GM21786 (cell line): ENCODE measurements around the gene SIK3.
"Not testable (repeated sequence)": the region's sequence is repeated elsewhere in the genome, so short reads cannot be mapped to it uniquely, and the experiment has no call there.

ENCODE experiments used
- ATAC-seq: cut with Tn5 transposase; IDR thresholded peaks from one replicate; pipeline ENCODE4 v1.9.1; 2021; ENCODE audit not compliant: unreplicated experiment

SIK3 gene

DNA sequence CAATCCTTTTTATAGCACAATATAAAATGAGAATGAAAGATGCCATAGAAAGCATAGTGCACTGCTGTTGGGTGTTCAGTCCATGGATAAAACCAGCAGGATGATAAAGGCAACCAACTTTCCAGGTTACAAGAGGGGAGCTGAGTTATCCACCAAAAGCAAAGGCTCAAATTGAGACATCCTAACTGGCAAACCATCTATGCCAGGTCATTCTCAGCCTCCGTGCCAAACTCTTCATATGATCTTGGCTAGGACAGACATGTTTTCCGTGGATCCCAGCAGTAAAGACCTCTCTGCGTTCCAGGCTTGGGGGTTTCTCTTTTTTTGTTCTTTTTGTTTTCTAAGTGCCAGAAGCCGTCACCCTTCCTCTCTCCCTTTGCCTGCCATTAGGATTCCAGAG lies 253.5 kb downstream of the SIK3 start:
- no peak for ATAC-seq

DNA sequence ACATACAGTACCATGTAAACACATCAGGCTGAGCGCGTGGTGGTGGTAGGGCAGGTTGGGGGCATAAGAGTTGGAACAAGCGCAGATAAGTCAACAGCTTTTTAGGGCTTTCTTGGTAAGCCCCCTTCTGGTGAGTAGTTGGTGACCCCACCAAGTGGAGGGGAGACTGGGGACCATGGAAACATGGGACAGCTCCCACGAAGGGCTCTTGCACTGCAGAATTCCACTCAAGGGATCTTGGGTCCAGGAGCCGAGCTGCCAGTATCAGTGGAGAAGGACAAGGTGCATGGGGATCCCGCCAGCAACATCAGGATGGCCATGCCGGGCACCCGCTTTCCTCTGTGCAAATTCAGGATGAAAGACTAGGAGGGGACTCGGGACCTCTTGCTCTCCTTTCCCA lies 254.6 kb downstream of the SIK3 start:
- no peak for ATAC-seq

DNA sequence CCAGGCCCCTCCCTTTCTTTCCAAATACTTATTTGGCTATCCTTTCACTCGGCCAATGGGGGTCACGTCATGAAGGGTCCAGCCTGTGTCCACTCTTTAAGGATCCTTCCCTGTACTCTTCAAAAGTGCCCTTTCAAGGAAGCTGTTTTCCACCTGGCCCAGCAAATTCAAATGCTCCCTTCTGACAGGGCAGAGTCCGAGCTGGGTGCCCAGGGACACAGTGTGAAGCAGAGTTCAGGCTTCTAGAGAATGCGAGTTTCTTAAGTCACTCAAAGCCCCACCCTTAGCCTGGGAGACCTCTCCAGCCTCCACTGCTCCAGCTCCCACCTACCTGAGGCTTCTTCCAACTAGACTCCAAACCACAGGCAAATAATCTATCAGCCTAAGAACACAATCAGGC lies 255.3 kb downstream of the SIK3 start:
- no peak for ATAC-seq

- no peak for ATAC-seq
Observed at GRCh38 chr11:116842117-116842516, 256.1 kb downstream of the SIK3 start.

DNA sequence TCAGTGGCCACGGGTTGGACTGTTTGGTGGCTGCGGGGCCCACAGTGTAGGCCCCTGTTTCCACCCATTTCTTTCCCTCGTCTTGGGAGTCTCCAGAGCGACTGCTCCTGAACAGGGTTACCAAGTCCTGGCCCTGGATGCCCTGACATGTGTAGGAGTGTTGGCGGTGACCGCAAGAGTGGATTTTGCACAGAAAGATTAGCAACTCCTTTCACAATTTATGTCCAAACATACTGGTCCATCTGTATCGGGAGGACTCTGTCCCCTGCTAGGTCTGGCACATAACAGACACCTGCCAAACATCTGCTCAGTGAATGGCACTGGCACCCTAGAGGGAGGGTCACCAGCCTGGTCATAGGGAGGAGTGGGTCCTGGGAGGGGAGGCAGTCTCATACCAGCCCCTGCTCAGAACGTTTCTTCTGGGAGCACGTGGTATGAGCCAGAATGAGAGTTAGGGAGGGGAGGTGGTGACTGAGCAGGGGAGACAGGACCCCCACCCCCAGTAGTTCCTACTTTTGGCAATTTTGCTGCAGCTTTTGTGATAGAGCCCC lies 257.4 kb downstream of the SIK3 start:
- no peak for ATAC-seq

- ATAC-seq: no peak
Observed at GRCh38 chr11:116840224-116840745, 257.9 kb downstream of the SIK3 start.

DNA sequence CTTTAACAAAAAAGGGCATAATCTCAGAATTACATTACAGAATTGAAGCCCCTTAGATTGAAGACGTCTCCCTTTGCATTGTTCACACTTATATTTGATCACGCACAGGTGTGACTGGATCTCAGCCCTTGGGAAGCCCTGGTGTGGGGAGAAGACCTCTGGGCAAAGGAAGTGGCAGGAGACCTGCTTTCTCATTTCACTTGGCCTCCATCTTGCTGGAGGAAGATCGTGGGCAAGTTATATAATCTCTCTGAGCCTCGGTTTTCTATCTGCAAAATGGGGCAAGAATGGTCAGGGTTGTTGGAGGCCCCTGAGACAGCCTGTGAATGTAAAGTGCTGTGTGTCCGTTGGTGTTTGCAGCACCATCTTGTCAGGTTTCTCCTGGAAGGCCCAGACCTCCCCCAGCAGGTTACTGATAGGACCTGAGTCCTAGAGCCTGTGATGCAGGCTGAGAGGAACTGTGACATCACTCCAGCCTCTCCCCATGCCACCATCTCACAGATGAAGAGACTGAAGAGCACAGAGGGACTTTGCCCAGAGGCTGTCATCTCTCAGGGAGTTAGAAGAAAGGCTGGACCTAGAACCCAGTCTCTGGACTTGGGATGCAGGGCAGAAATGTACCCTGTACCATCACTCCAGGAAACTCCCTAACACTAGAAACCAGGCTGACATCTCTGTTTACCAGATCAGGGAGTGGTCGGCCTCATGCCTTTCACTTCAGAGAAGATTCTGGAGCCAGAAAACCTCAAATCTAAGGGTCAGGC lies 259.7 kb downstream of the SIK3 start:
- no peak for ATAC-seq

DNA sequence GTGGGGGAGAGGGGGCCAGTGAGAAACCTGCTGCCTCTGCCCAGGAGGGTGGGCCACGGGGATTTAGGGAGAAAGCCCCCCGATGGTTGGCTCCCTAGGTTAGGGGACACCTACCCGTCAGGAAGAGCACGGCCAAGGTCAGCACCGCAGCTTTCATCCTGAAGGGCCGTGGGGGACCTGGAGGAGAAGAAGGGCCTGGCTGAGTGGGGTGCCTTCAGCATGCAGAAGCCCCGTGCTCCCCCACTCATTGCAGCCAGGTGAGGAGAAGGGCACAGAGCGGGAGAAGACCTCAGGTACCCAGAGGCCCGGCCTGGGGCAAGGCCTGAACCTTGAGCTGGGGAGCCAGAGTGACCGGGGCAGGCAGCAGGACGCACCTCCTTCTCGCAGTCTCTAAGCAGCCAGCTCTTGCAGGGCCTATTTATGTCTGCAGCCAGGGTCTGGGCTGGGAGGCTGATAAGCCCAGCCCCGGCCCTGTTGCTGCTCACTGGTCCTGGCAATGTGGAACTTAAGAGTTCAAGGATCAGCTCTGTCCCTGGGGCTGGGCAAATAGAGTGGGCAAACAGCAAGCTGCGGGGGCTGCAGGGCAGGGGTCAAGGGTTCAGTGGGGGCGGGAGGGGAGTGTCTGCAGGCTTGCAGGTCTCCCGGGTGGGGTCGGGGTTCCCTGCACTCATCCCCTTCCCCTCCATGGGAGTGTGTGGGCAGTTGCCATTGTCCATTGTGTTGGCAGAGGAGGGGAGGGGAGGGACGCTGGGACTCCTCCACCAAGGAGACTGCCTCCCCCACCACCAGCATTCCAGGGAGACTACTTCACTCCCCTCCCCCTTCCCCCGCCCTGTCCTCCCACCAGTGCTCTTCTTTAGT lies 260.8 kb downstream of the SIK3 start, which contains the start of gene APOA1:
Gene APOA1 (minus strand): TSS at position 392 of the 861 bp plus-strand sequence. CDS start 235 bp downstream, at position 157.
- ATAC-seq: no peak

DNA sequence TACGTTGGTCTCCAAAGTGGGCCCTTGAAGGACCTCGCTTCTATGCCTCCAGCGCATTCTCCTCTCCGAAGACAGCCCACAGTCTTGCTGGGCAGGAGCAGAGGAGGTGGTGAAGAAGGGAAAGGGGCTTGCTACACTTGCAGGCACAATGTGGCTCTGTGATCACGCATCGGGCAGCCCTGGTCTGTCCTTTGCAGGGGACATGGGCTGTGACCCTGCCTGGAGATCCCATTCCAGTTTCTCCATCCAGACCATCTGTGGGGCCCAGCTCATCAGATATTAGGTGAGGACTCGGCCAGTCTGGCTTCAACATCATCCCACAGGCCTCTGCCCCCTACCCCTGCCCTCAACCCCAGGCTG lies 261.6 kb downstream of the SIK3 start:
- ATAC-seq: no peak

DNA sequence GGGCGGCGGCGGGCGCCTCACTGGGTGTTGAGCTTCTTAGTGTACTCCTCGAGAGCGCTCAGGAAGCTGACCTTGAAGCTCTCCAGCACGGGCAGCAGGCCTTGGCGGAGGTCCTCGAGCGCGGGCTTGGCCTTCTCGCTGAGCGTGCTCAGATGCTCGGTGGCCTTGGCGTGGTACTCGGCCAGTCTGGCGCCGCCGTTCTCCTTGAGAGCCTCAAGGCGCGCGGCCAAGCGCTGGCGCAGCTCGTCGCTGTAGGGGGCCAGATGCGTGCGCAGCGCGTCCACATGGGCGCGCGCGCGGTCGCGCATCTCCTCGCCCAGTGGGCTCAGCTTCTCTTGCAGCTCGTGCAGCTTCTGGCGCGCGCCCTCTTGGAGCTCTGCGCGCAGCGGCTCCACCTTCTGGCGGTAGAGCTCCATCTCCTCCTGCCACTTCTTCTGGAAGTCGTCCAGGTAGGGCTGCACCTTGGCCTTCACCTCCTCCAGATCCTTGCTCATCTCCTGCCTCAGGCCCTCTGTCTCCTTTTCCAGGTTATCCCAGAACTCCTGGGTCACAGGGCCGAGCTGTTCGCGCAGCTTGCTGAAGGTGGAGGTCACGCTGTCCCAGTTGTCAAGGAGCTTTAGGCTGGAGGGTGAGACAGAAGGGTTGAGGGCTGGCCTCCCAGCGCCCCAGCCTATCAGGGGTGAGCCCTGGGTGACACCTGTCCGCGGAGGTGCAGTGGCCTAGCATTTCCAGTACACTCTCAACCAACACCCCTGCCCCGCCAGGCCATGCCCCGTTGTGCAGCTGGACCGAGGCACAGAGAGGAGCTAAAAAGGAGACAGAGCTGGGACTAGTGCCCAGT lies 262.2 kb downstream of the SIK3 start:
- ATAC-seq: peak; percentile 78

DNA sequence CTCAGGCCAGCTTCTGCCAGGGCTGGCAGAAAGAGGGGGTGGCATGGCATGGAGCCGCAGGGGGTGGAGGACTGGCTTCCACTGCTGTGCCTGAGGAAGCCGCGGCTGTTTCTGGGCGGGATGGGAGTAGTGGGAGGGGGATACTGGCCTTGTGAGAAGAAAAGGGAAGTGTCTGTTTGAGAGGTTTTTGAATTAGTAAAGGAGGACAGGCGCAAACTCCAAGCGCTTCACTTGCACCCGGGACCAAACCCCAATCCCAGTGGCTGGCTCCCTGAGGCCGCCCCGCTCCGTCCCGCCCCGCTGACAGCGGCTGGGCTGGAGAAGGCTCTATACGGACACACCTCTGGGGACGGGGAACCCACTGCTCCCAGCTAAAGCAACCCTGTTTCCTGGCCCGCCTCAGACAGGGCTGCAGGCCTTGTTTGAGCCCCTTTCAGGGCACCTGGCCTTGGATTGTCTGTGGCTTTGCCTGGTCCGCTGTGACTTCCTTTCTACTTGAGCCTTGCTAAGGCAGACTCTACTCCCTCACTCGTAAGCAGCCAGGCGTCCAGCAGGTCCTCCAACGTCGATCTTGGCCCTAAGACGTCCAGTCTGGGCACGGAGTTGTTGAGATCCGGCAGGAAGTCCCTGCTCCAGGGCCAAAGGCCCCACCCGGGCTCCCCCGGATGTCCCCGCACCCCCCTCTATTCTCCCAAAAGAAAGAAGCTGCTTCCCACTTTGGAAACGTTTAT lies 263.0 kb downstream of the SIK3 start:
- peak; percentile 6 for ATAC-seq

GRCh38 chr11:116834535-116835041 lies 263.6 kb downstream of the SIK3 start:
- not testable (repeated sequence) for ATAC-seq

GRCh38 chr11:116833816-116834534 lies 264.3 kb downstream of the SIK3 start:
- no peak for ATAC-seq

DNA sequence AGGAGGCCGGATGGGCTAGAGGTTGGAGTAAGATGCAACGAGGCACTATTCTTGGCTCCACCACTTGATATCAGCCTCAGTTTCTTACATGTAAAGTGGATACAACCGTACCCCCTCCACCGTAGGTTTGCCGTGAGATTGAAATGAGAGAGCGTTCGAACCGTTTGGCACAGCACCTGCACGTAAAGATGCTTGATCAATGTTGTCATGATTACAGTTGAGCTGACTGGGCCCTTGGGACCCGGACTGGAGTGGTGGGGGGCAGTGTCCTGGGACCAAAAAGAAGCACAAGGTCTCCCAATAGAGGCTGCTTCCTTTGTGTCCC lies 264.8 kb downstream of the SIK3 start:
- ATAC-seq: no peak

- no peak for ATAC-seq
Observed at GRCh38 chr11:116832350-116833290, 265.6 kb downstream of the SIK3 start.

GRCh38 chr11:116831790-116832349 lies 266.4 kb downstream of the SIK3 start:
- no peak for ATAC-seq

DNA sequence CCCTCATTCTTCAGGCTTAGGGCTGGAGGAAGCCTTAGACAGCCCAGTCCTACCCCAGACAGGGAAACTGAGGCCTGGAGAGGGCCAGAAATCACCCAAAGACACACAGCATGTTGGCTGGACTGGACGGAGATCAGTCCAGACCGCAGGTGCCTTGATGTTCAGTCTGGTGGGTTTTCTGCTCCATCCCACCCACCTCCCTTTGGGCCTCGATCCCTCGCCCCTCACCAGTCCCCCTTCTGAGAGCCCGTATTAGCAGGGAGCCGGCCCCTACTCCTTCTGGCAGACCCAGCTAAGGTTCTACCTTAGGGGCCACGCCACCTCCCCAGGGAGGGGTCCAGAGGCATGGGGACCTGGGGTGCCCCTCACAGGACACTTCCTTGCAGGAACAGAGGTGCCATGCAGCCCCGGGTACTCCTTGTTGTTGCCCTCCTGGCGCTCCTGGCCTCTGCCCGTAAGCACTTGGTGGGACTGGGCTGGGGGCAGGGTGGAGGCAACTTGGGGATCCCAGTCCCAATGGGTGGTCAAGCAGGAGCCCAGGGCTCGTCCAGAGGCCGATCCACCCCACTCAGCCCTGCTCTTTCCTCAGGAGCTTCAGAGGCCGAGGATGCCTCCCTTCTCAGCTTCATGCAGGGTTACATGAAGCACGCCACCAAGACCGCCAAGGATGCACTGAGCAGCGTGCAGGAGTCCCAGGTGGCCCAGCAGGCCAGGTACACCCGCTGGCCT lies 267.9 kb downstream of the SIK3 start:
- no peak for ATAC-seq
